H9 (cell line): Measurements from ENCODE around the gene ANGPT4. TPM values are rescaled to one million over a fixed set of nuclear protein-coding genes. Genes with fewer than 3 reads are reported as not detected.

Source experiments
- DNase-seq: peaks from one replicate; pipeline ENCODE4 v3.0.0-alpha.2; 2017
- H2AFZ ChIP-seq: one replicate; pipeline ENCODE4 v1.6.1; 2013; ENCODE audit warnings: mild to moderate bottlenecking, low read length, control low read depth, moderate library complexity
- H2AK5ac ChIP-seq: 2 replicates; pipeline ENCODE4 v1.6.1; 2013; ENCODE audit warnings: low read length, control low read depth, mixed read lengths; ENCODE audit not compliant: insufficient read length
- H2BK120ac ChIP-seq: one replicate; pipeline ENCODE4 v1.6.1; 2013; ENCODE audit warnings: low read depth, mild to moderate bottlenecking, low read length, control low read depth, inconsistent platforms; ENCODE audit not compliant: poor library complexity, severe bottlenecking
- H2BK12ac ChIP-seq: 2 replicates; pipeline ENCODE4 v1.6.1; 2013; ENCODE audit warnings: low read length, control low read depth, mixed read lengths, low read depth; ENCODE audit not compliant: insufficient read length
- H2BK15ac ChIP-seq: 2 replicates; pipeline ENCODE4 v1.6.1; 2013; ENCODE audit warnings: low read depth, low read length, control low read depth
- H2BK20ac ChIP-seq: one replicate; pipeline ENCODE4 v1.6.1; 2013; ENCODE audit warnings: low read depth, mild to moderate bottlenecking, low read length, control low read depth, inconsistent platforms; ENCODE audit not compliant: poor library complexity, severe bottlenecking
- H2BK5ac ChIP-seq: 2 replicates; pipeline ENCODE4 v1.6.1; 2013; ENCODE audit warnings: low read length, control low read depth, mixed read lengths; ENCODE audit not compliant: insufficient read length
- H3K14ac ChIP-seq: 2 replicates; pipeline ENCODE4 v1.6.1; 2013; ENCODE audit warnings: low read length, control low read depth; ENCODE audit not compliant: insufficient read depth
- H3K18ac ChIP-seq: 2 replicates; pipeline ENCODE4 v1.6.1; 2013; ENCODE audit warnings: low read depth, mild to moderate bottlenecking, mixed read lengths, low read length, control low read depth; ENCODE audit not compliant: insufficient read length
- H3K23ac ChIP-seq: 2 replicates; pipeline ENCODE4 v1.6.1; 2013; ENCODE audit warnings: low read length, control low read depth, mixed read lengths, low read depth; ENCODE audit not compliant: insufficient read length
- H3K23me2 ChIP-seq: 2 replicates; pipeline ENCODE4 v1.6.1; 2013; ENCODE audit warnings: low read depth, mild to moderate bottlenecking, mixed read lengths, low read length, control low read depth; ENCODE audit not compliant: insufficient read length, poor library complexity, severe bottlenecking
- H3K27ac ChIP-seq: 2 replicates; pipeline ENCODE4 v1.5.1; 2013; ENCODE audit warnings: low read length, control low read depth, mixed read lengths, low read depth; ENCODE audit not compliant: insufficient read length
- H3K27me3 ChIP-seq: 2 replicates; pipeline ENCODE4 v1.6.1; 2013; ENCODE audit warnings: low read length, control low read depth, inconsistent platforms; ENCODE audit not compliant: insufficient read depth
- H3K4ac ChIP-seq: 2 replicates; pipeline ENCODE4 v1.6.1; 2013; ENCODE audit warnings: low read depth, mild to moderate bottlenecking, control low read depth, inconsistent platforms, low read length, moderate library complexity
- H3K4me1 ChIP-seq: 2 replicates; pipeline ENCODE4 v1.6.1; 2013; ENCODE audit warnings: low read length, control low read depth, inconsistent platforms; ENCODE audit not compliant: insufficient read depth
- H3K4me2 ChIP-seq: 2 replicates; pipeline ENCODE4 v1.6.1; 2013; ENCODE audit warnings: low read length, control low read depth, mixed read lengths; ENCODE audit not compliant: insufficient read length, insufficient read depth
- H3K56ac ChIP-seq: 2 replicates; pipeline ENCODE4 v1.6.1; 2013; ENCODE audit warnings: low read depth, mild to moderate bottlenecking, mixed read lengths, low read length, control low read depth; ENCODE audit not compliant: insufficient read length
- H3K79me1 ChIP-seq: 2 replicates; pipeline ENCODE4 v1.6.1; 2013; ENCODE audit warnings: low read depth, mild to moderate bottlenecking, moderate library complexity, low read length, control low read depth, inconsistent platforms; ENCODE audit not compliant: insufficient read depth, poor library complexity, severe bottlenecking
- H3K79me2 ChIP-seq: 2 replicates; pipeline ENCODE4 v1.6.1; 2013; ENCODE audit warnings: low read length, control low read depth, inconsistent platforms; ENCODE audit not compliant: insufficient read depth
- H3K9ac ChIP-seq: 2 replicates; pipeline ENCODE4 v1.6.1; 2013; ENCODE audit warnings: low read length, control low read depth, mixed read lengths; ENCODE audit not compliant: insufficient read length; ENCODE audit errors: extremely low read depth
- H3K9me3 ChIP-seq: one replicate; pipeline ENCODE4 v1.6.1; 2013; ENCODE audit warnings: low read depth, low read length, inconsistent platforms; ENCODE audit not compliant: control insufficient read depth
- H3T11ph ChIP-seq: one replicate; pipeline ENCODE4 v1.6.1; 2013; ENCODE audit warnings: mild to moderate bottlenecking, low read length, control low read depth, inconsistent platforms
- H4K20me1 ChIP-seq: one replicate; pipeline ENCODE4 v1.6.1; 2013; ENCODE audit not compliant: control insufficient read depth, insufficient read length, insufficient read depth
- H4K5ac ChIP-seq: 2 replicates; pipeline ENCODE4 v1.6.1; 2013; ENCODE audit warnings: low read depth, mild to moderate bottlenecking, mixed read lengths, low read length, control low read depth; ENCODE audit not compliant: insufficient read length
- H4K8ac ChIP-seq: replicated peaks from 2 replicates; pipeline ENCODE4 v1.6.1; 2013; ENCODE audit warnings: low read length, control low read depth, mixed read lengths, low read depth; ENCODE audit not compliant: insufficient read length
- H4K91ac ChIP-seq: 2 replicates; pipeline ENCODE4 v1.6.1; 2013; ENCODE audit warnings: low read depth, mild to moderate bottlenecking, moderate library complexity, mixed read lengths, low read length, control low read depth; ENCODE audit not compliant: insufficient read length
- H3K27ac Mint-ChIP-seq, 3 experiments: 2 replicates in 2 of 3; 3 replicates in 1 of 3; pipeline ENCODE4 v1.8.0; 2020 to 2021; ENCODE audit warnings: mixed read lengths in 3 of 3, mild to moderate bottlenecking in 1 of 3, moderate library complexity in 1 of 3
- H3K27me3 Mint-ChIP-seq: 2 replicates; pipeline ENCODE4 v1.8.0; 2021; ENCODE audit warnings: low read depth, mild to moderate bottlenecking, moderate library complexity, mixed read lengths
- H3K36me3 Mint-ChIP-seq, 3 experiments: 2 replicates in 2 of 3; 3 replicates in 1 of 3; pipeline ENCODE4 v1.8.0; 2020 to 2021; ENCODE audit warnings: low read depth in 3 of 3, mixed read lengths in 3 of 3; ENCODE audit not compliant: insufficient read depth in 1 of 3
- H3K4me1 Mint-ChIP-seq, 2 experiments: 2 replicates each; pipeline ENCODE4 v1.8.0; 2020; ENCODE audit warnings: mixed read lengths in 2 of 2
- H3K4me3 Mint-ChIP-seq, 2 experiments: 2 replicates in 1 of 2; 3 replicates in 1 of 2; pipeline ENCODE4 v1.8.0; 2020 to 2021; ENCODE audit warnings: mild to moderate bottlenecking in 2 of 2, mixed read lengths in 2 of 2, moderate library complexity in 1 of 2
- H3K9me3 Mint-ChIP-seq, 2 experiments: 2 replicates in 1 of 2; 3 replicates in 1 of 2; pipeline ENCODE4 v1.8.0; 2020; ENCODE audit warnings: mild to moderate bottlenecking in 2 of 2, mixed read lengths in 2 of 2, moderate library complexity in 1 of 2
- WGBS: extraction: QIAGEN DNeasy Blood & Tissue Kit; methylation state at CpG from one replicate; pipeline ENCODE4 v1.1.7; 2013; ENCODE audit warnings: missing lambda C conversion rate, low lambda C conversion rate, mixed read lengths; ENCODE audit not compliant: insufficient read length; ENCODE audit errors: extremely low coverage; 5-methylcytosine and 5-hydroxymethylcytosine counted together
- total RNA-seq: library from RNA; stranded (reverse); gene quantifications from 2 replicates; pipeline ENCODE4 v1.2.1, GENCODE V29; 2021
- TF ChIP-seq, protein P1 (sequence below): fragments of 200-600 bp; sonication (generic); conservative IDR thresholded peaks from 3 replicates; pipeline ENCODE4 v1.8.0; 2021; ENCODE audit warnings: antibody characterized with exemption, mild to moderate bottlenecking

The ANGPT4 gene
- total RNA-seq, 1 experiment from 2014 or later, result 0.11 TPM

DNA sequence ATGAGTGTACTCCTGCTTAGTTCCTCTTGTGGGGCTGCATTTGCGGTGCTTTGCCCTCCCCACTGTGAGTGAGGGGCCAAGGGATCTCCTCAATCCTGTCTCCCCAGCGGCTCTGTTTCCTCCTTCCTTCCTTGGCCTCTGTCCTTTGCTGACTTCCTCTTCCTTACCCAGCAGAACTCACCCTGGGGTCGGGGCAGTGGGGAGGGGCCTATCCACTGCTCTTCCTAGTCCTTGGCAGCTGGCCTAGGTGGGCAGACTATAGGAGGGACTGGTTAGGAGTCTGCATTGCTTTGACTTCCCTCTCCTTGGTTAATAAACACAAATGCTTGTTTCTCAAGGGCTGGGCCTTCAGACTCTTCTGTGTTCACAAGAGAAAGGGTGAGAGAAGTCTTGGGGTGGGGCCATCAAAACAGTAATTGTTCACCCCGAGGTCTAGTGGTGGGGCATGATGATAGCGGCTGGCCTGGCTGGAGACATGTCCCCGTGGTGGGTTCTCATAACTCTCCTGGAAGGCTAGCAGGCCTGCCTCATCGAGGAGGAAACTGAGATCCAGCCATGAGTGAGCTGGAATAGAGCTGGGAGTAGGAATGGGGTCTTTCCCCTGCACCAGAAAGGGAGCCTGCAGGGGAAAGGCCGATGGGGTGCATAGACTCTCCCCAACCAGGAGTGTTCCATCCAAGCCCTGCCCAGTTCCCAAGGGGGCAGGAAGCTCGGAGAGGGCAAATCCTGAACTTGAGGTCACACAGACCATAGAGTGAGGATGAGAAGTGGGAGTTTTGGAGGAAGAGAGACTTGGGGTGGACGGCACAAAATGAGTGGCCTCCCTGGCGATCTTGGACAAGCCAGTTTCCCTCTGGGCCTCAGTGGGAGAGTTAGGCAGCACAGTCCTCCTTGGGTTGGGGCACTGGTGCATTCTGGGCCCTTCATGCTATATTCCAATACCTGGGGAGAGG, 69.9 kb downstream of the ANGPT4 start:
- Histone ChIP-seq H3K4me2 (peak overlapping the region; percentile 63), H3T11ph (no peak overlapping the region), H3K4ac (no peak overlapping the region), H2AFZ (no peak overlapping the region), H4K8ac (no peak overlapping the region), H3K9me3 (no peaks in the 10 kb centered on the region), H4K5ac (no peak overlapping the region), H3K56ac (no peak overlapping the region), H4K20me1 (no peaks in the 10 kb centered on the region), H3K27ac (no peak overlapping the region), H3K18ac (no peak overlapping the region), H2AK5ac (no peak overlapping the region), H3K79me2 (no peaks in the 10 kb centered on the region), H3K14ac (no peak overlapping the region), H3K23ac (no peak overlapping the region), H4K91ac (no peak overlapping the region), H3K4me1 (no peaks in the 10 kb centered on the region; the same call in 1 of the 2 replicates), H2BK5ac (no peak overlapping the region), H2BK120ac (no peak overlapping the region), H2BK15ac (no peak overlapping the region), H2BK12ac (no peak overlapping the region), H2BK20ac (no peak overlapping the region), H3K79me1 (no peaks in the 10 kb centered on the region), H3K23me2 (peaks cover 27% of the 10 kb centered on the region), H3K9ac (no peak overlapping the region), H3K27me3 (no peaks in the 10 kb centered on the region; the same call in 1 of the 2 replicates)
- TF ChIP-seq, protein P1, sequence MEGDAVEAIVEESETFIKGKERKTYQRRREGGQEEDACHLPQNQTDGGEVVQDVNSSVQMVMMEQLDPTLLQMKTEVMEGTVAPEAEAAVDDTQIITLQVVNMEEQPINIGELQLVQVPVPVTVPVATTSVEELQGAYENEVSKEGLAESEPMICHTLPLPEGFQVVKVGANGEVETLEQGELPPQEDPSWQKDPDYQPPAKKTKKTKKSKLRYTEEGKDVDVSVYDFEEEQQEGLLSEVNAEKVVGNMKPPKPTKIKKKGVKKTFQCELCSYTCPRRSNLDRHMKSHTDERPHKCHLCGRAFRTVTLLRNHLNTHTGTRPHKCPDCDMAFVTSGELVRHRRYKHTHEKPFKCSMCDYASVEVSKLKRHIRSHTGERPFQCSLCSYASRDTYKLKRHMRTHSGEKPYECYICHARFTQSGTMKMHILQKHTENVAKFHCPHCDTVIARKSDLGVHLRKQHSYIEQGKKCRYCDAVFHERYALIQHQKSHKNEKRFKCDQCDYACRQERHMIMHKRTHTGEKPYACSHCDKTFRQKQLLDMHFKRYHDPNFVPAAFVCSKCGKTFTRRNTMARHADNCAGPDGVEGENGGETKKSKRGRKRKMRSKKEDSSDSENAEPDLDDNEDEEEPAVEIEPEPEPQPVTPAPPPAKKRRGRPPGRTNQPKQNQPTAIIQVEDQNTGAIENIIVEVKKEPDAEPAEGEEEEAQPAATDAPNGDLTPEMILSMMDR, result no peak
- DNase-seq, result no peak
- Mint-ChIP-seq H3K27me3 (peaks cover 25% of the 10 kb centered on the region), H3K4me3 (peak overlapping the region; percentile 76 to 86), H3K36me3 (no peaks in the 10 kb centered on the region), H3K4me1 (peaks cover 32 to 35% of the 10 kb centered on the region in 2 experiments), H3K27ac (peak overlapping the region in 1 of 3 experiments; percentile 52; a peak in 1 of 7 replicates), H3K9me3 (no peaks in the 10 kb centered on the region)
- no CpG with 5 or more reads among the region's 11 CpGs for WGBS
